DOHH2 (cell line): ENCODE measurements around the gene CASZ1.

Experiments
- EZH2phosphoT487 ChIP-seq: fragments of 200-600 bp; sonication (generic); IDR thresholded peaks from 2 replicates; pipeline ENCODE4 v1.6.1; 2017; ENCODE audit warnings: borderline replicate concordance, mild to moderate bottlenecking, antibody characterized with exemption, low read length, moderate library complexity, mixed read lengths
- TF ChIP-seq, protein P1 (sequence below): fragments of 200-600 bp; sonication (generic); IDR thresholded peaks from one replicate; pipeline ENCODE4 v1.5.1; 2014; ENCODE audit warnings: antibody characterized with exemption, mild to moderate bottlenecking, low read depth, low read length; ENCODE audit not compliant: poor library complexity, severe bottlenecking

DNA sequence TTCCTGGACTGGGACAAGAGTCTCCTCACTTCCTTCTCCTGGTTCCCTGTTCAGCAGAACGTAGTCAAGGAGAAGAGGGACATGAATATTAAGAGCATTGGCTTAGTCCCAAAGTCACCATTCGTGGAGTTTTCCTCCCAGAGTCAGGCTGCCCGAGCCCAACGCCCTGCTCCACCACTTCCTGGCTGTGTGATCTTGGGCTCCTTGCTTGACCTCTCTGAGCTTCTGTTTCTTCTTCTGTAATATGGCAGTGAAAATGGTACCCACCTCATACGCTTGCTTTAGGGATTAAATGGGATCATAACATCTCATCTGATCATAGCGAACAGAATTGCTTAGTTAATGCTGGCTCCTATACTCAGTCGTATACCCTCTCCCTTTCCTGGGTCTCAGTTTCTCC is 12.0 kb upstream of the CASZ1 start:
- TF ChIP-seq, protein P1, sequence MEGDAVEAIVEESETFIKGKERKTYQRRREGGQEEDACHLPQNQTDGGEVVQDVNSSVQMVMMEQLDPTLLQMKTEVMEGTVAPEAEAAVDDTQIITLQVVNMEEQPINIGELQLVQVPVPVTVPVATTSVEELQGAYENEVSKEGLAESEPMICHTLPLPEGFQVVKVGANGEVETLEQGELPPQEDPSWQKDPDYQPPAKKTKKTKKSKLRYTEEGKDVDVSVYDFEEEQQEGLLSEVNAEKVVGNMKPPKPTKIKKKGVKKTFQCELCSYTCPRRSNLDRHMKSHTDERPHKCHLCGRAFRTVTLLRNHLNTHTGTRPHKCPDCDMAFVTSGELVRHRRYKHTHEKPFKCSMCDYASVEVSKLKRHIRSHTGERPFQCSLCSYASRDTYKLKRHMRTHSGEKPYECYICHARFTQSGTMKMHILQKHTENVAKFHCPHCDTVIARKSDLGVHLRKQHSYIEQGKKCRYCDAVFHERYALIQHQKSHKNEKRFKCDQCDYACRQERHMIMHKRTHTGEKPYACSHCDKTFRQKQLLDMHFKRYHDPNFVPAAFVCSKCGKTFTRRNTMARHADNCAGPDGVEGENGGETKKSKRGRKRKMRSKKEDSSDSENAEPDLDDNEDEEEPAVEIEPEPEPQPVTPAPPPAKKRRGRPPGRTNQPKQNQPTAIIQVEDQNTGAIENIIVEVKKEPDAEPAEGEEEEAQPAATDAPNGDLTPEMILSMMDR = no peak
- TF ChIP-seq EZH2phosphoT487 = no peak
